ENCODE measurements around the gene PSMD4. TPM values are rescaled to one million over a fixed set of nuclear protein-coding genes. Genes with fewer than 3 reads are reported as not detected.
"Not testable (repeated sequence)": the region's sequence is repeated elsewhere in the genome, so short reads cannot be mapped to it uniquely, and the experiment has no call there.

PSMD4 gene
- total RNA-seq, 1 donor from 2014 or later, result 138 TPM

GRCh38 chr1:151266315-151266714 lies 11.8 kb downstream of the PSMD4 start:
- intact Hi-C loops (cut with DNase I), result no loop called here
- ATAC-seq (ENCODE audit: poor library complexity) (no peak), DNase-seq (no peak)

GRCh38 chr1:151266821-151267220 lies 12.3 kb downstream of the PSMD4 start:
- ATAC-seq (ENCODE audit: poor library complexity), result no peak
- no peak for DNase-seq
- intact Hi-C loops (cut with DNase I), result no loop called here

- DNase-seq (no peak), ATAC-seq (ENCODE audit: poor library complexity) (no peak)
- intact Hi-C loops (cut with DNase I), result no loop called here
Measured at GRCh38 chr1:151267760-151268159, 13.2 kb downstream of the PSMD4 start.

GRCh38 chr1:151273924-151274466 lies 19.5 kb downstream of the PSMD4 start:
- intact Hi-C loops (cut with DNase I), result no loop called here
- no peak for ATAC-seq (ENCODE audit: poor library complexity)
- DNase-seq, result peak; percentile 4

GRCh38 chr1:151275341-151275740 lies 20.8 kb downstream of the PSMD4 start:
- intact Hi-C loops (cut with DNase I); ATAC-seq (ENCODE audit: poor library complexity); DNase-seq: not testable (repeated sequence)

DNA sequence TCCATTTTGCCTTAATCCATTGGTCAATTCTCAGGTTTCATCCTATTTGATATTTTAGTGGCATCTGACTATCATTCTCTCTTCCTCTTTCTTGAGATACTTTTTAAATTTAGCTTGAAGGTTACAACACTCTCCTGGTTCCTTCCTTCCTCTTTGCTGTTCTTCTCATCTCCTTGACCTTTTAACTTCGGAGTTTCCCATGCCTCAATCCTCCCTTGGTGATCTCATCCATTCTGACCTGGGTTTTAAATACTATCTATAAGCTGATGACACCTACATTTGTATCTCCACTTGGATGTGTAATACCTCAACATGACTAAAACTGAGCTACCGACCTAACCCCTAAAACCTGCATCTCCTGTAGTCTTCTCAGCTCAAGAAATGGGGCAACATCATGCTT lies 22.7 kb downstream of the PSMD4 start:
- DNase-seq (no peak), ATAC-seq (ENCODE audit: poor library complexity) (no peak)
- intact Hi-C loops (cut with DNase I), result no loop called here

DNA sequence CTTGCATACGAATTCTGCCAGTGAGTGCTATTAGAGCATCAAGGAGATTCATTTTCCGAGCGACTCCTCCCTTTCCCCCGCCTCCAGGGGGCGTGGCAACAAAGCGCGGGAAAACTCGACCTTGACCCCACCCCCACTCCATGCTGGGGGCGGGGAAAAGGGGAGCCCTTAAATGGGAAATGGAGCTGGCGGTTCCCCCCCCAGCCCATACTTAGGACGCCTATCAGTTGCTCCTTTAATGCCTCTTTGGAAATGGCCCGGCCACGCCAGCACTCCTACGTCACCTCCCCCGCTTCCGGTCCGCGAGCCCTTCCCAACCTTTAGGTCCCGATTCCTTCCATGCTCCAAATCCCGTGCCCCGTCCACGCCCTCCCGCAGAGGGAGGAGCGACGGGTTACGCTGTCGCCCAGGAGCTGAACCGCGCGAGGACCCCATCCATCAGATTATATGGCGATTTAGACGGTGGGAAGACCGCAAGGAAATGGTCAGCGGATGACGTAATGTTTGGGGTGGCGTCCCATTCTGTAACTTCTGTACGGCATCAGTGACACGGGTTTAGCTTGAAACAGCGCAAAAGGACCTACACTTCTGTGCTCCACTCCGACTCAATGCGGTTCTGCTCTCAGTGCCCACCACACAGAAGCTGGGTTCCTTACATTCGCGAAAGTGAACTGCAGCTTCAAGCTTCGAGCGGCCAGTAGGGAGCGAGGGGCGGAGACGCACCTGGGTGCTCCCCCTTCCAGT lies 26.9 kb downstream of the PSMD4 start:
- peak; percentile 86 for ATAC-seq (ENCODE audit: poor library complexity)

DNA sequence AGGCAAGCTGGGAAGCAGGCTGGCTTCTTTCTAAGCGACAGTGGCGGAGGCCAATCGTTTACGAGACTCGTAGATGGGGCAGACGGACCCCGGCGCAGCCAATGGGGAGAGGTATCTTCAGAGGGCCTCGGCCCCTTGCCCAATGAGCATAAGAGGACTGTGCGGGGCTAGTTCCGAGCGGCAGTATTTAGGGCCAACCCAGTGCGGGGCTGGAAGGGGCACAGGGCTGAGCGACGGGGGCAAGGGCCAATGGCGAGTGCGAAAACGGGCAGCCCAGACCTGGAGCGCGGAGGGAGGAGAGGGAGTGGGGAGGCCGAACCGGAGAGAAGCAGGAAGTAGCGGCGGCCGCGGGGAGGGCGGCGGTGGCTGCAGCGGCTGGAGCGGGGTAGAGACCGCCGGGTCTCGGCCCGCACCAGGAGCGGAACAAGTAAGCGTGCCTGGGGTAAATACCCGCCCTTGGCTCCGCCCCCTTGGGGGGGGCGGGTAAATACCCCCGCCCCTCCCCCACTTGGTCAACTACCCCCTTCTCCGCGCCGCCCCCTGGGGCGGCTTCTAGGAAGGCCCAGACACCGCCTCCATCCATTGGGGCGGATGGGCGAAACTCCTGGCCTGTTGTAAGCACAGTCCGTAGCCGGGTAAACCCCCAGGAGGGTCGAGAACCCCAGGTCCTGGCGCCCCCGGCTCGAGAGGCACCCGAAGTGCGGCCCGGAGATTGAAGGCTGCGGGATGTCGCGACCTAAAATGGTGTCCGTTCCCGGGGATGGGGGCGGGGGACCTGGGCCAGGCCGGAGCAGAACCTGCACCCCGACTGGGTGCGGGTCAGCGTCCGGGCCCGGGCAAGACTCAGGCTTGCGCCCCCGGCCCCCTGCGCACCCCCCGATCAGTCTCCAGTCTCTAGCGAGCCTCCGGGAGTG lies 27.7 kb downstream of the PSMD4 start, which contains the start of gene ZNF687:
Gene ZNF687 (plus strand): TSS at position 331 of the 914 bp plus-strand sequence. CDS start 3,993 bp downstream, outside the sequence.
- intact Hi-C loops (cut with DNase I), result no loop called here
- DNase-seq, result peak; percentile 100
- ATAC-seq (ENCODE audit: poor library complexity), result peak; percentile 90

More for the DNA sequence above, 26.9 kb downstream of the PSMD4 start:
- intact Hi-C loops (cut with DNase I), result no loop called here
- peak; percentile 98 for DNase-seq

- intact Hi-C loops (cut with DNase I), result no loop called here
- peak; percentile 0 for ATAC-seq (ENCODE audit: poor library complexity)
- DNase-seq, result no peak
Measured at GRCh38 chr1:151282883-151283725, 28.6 kb downstream of the PSMD4 start.

- no peak for DNase-seq
- ATAC-seq (ENCODE audit: poor library complexity), result no peak
- intact Hi-C loops (cut with DNase I), result no loop called here
Measured at GRCh38 chr1:151284013-151284577, 29.6 kb downstream of the PSMD4 start.

- DNase-seq (no peak), ATAC-seq (ENCODE audit: poor library complexity) (no peak)
- intact Hi-C loops (cut with DNase I), result no loop called here
Measured at GRCh38 chr1:151286619-151287340, 32.2 kb downstream of the PSMD4 start.

- ATAC-seq (ENCODE audit: poor library complexity) (no peak), DNase-seq (no peak)
- intact Hi-C loops (cut with DNase I), result no loop called here
Measured at GRCh38 chr1:151287341-151287699, 32.8 kb downstream of the PSMD4 start.

DNA sequence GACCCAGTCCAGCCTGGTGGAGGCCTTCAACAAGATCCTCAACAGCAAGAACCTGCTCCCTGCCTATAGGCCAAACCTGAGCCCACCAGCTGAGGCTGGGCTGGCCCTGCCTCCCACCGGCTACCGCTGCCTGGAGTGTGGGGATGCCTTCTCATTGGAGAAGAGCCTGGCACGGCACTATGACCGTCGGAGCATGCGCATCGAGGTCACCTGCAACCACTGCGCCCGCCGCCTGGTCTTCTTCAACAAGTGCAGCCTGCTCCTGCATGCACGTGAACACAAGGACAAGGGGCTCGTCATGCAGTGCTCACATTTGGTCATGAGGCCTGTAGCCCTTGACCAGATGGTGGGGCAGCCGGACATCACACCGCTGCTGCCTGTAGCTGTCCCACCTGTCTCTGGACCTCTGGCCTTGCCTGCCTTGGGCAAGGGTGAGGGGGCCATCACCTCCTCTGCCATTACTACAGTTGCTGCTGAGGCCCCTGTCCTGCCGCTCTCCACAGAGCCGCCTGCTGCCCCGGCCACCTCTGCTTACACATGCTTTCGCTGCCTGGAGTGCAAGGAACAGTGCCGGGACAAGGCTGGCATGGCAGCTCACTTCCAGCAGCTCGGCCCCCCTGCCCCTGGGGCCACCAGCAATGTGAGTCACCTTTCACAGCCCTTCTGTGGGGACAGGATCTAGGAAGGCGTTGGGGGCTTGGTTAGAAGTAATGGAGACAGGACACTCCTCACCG lies 33.4 kb downstream of the PSMD4 start:
- intact Hi-C loops (cut with DNase I), result no loop called here
- DNase-seq (no peak), ATAC-seq (ENCODE audit: poor library complexity) (no peak)

DNA sequence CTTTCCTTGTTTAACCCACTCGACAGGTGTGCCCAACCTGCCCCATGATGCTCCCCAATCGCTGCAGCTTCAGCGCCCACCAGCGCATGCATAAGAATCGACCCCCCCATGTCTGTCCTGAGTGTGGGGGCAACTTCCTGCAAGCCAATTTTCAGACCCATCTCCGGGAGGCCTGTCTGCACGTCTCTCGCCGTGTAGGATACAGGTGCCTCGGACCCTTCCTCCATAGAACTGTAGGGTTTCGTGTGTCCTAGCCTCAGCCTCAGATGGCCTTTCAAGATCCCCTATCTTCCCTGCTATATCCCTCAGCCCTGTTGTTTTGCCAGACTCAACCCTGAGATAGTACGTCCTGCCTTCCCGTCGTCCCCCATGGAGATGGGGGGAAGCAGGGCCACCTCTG lies 34.0 kb downstream of the PSMD4 start:
- ATAC-seq (ENCODE audit: poor library complexity) (no peak), DNase-seq (no peak)
- intact Hi-C loops (cut with DNase I), result no loop called here

DNA sequence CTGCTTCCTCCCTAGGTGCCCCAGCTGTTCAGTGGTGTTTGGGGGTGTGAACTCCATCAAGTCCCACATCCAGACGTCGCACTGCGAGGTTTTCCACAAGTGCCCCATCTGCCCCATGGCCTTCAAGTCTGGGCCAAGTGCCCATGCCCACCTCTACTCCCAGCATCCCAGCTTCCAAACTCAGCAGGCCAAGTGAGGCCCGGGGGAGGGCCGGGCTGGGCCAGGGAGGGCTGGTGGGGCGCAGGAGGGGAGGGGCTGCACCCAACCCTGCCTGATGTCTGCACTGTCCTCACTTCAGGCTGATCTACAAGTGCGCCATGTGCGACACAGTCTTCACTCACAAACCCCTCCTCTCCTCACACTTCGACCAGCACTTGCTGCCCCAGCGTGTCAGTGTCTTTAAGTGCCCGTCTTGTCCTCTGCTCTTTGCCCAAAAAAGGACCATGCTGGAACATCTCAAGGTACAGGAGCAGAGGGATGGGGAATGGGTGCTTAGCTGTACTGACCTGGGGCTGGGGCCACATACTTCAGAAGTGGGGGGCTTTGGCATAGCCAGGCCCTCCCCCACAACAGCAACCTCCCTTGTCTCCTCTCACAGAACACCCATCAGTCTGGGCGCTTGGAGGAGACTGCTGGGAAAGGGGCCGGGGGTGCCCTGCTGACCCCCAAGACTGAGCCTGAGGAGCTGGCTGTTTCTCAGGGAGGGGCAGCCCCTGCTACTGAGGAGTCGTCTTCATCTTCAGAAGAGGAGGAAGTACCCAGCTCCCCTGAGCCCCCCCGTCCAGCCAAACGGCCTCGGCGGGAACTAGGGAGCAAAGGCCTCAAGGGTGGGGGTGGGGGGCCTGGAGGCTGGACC lies 34.8 kb downstream of the PSMD4 start:
- intact Hi-C loops (cut with DNase I), result no loop called here
- ATAC-seq (ENCODE audit: poor library complexity) (no peak), DNase-seq (no peak)

GRCh38 chr1:151289991-151290708 lies 35.6 kb downstream of the PSMD4 start:
- DNase-seq (no peak), ATAC-seq (ENCODE audit: poor library complexity) (no peak)
- intact Hi-C loops (cut with DNase I), result no loop called here

Measured in Right ventricle myocardium superior (tissue), 1 donor.